IMR-90 (cell line): ENCODE data around the gene ARHGEF1. TPM values are rescaled to one million over a fixed set of nuclear protein-coding genes. Genes with fewer than 3 reads are reported as not detected.

Experiments
- ATAC-seq: fragments of 200-7000 bp; cut with Tn5 transposase; 2 replicates; pipeline ENCODE4 v1.9.1; 2020; ENCODE audit warnings: low read depth, mild to moderate bottlenecking, moderate library complexity
- BruUV-seq: library from RNA; stranded (reverse); fragments of 400-500 nt; replicated peaks from 2 replicates; lab custom pipeline; 2021; lab: Mats Ljungman, UMichigan
- CTCF ChIA-PET: fragments of 300-600 bp; formaldehyde crosslinking; extraction: SDS; loops from one replicate; lab custom pipeline; 2021; ENCODE audit warnings: antibody characterized with exemption; lab: Yijun Ruan, JAX
- POLR2A ChIA-PET: fragments of 300-600 bp; sonication (Branson Sonifier 250); formaldehyde crosslinking; loops from one replicate; lab custom pipeline; 2022; ENCODE audit warnings: antibody characterized with exemption; ENCODE audit not compliant: unreplicated experiment; lab: Charles Lee
- DNase-seq: peaks from one replicate; pipeline ENCODE4 v3.0.0; 2013
- H2AFZ ChIP-seq: replicated peaks from 2 replicates; pipeline ENCODE3; 2013; ENCODE audit warnings: low read length, mild to moderate bottlenecking; ENCODE audit not compliant: poor library complexity
- H2AK5ac ChIP-seq: 2 replicates; pipeline ENCODE4 v1.6.1; 2013; ENCODE audit warnings: low read depth, low read length, inconsistent platforms
- H2AK9ac ChIP-seq: replicated peaks from 2 replicates; pipeline ENCODE3; 2013; ENCODE audit warnings: mild to moderate bottlenecking, low read depth, low read length, moderate library complexity; ENCODE audit not compliant: poor library complexity
- H2BK120ac ChIP-seq: 2 replicates; pipeline ENCODE4 v1.6.1; 2013; ENCODE audit warnings: low read depth, low read length, inconsistent platforms
- H2BK15ac ChIP-seq: 3 replicates; pipeline ENCODE4 v1.6.1; 2013; ENCODE audit warnings: low read depth, low read length, inconsistent platforms
- H2BK20ac ChIP-seq: 2 replicates; pipeline ENCODE4 v1.6.1; 2013; ENCODE audit warnings: low read depth, mild to moderate bottlenecking, inconsistent platforms, low read length, moderate library complexity
- H2BK5ac ChIP-seq: 2 replicates; pipeline ENCODE4 v1.6.1; 2013; ENCODE audit warnings: mild to moderate bottlenecking, low read depth, low read length, inconsistent platforms; ENCODE audit not compliant: poor library complexity, severe bottlenecking
- H3K14ac ChIP-seq: replicated peaks from 2 replicates; pipeline ENCODE4 v1.6.1; 2013; ENCODE audit warnings: low read depth, low read length, inconsistent platforms
- H3K18ac ChIP-seq: 2 replicates; pipeline ENCODE4 v1.6.1; 2013; ENCODE audit warnings: low read depth, low read length, control low read depth
- H3K23ac ChIP-seq: 2 replicates; pipeline ENCODE4 v1.6.1; 2013; ENCODE audit warnings: low read depth, low read length, inconsistent platforms
- H3K27ac ChIP-seq: 2 replicates; pipeline ENCODE4 v1.5.1; 2013; ENCODE audit warnings: mild to moderate bottlenecking, control low read depth, low read length; ENCODE audit not compliant: insufficient read depth
- H3K27me3 ChIP-seq: 2 replicates; pipeline ENCODE4 v1.6.1; 2013; ENCODE audit warnings: low read length; ENCODE audit not compliant: control insufficient read depth, insufficient read depth
- H3K36me3 ChIP-seq: 2 replicates; pipeline ENCODE4 v1.6.1; 2013; ENCODE audit warnings: low read length, mixed read lengths; ENCODE audit not compliant: control insufficient read depth, insufficient read depth
- H3K4ac ChIP-seq: 2 replicates; pipeline ENCODE4 v1.6.1; 2013; ENCODE audit warnings: low read depth, low read length, inconsistent platforms
- H3K4me1 ChIP-seq: 2 replicates; pipeline ENCODE4 v1.6.1; 2013; ENCODE audit warnings: low read length, mixed read lengths; ENCODE audit not compliant: control insufficient read depth, insufficient read depth
- H3K4me2 ChIP-seq: 2 replicates; pipeline ENCODE4 v1.6.1; 2013; ENCODE audit warnings: low read depth, mild to moderate bottlenecking, control low read depth, low read length, moderate library complexity
- H3K4me3 ChIP-seq: 2 replicates; pipeline ENCODE4 v1.5.1; 2013; ENCODE audit warnings: low read depth, mild to moderate bottlenecking, control low read depth, low read length, moderate library complexity; ENCODE audit not compliant: insufficient read depth
- H3K56ac ChIP-seq: 2 replicates; pipeline ENCODE4 v1.6.1; 2013; ENCODE audit warnings: low read length, inconsistent platforms; ENCODE audit not compliant: insufficient read depth; ENCODE audit errors: extremely low read depth
- H3K79me1 ChIP-seq, 2 experiments: 2 replicates each; pipeline ENCODE4 v1.6.1; 2013; ENCODE audit warnings: low read length in 2 of 2, inconsistent platforms in 1 of 2, low read depth in 1 of 2
- H3K9ac ChIP-seq: 2 replicates; pipeline ENCODE4 v1.6.1; 2013; ENCODE audit warnings: low read depth, low read length, control low read depth
- H3K9me1 ChIP-seq: 2 replicates; pipeline ENCODE4 v1.6.1; 2013; ENCODE audit warnings: low read length, inconsistent platforms; ENCODE audit not compliant: insufficient read depth
- H3K9me3 ChIP-seq: 2 replicates; pipeline ENCODE4 v1.6.1; 2013; ENCODE audit warnings: low read length; ENCODE audit not compliant: control insufficient read depth, insufficient read depth
- H4K20me1 ChIP-seq: 2 replicates; pipeline ENCODE4 v1.6.1; 2013; ENCODE audit warnings: low read length, inconsistent platforms; ENCODE audit not compliant: insufficient read depth
- H4K5ac ChIP-seq: 2 replicates; pipeline ENCODE4 v1.6.1; 2013; ENCODE audit warnings: mild to moderate bottlenecking, low read depth, low read length, control low read depth
- H4K8ac ChIP-seq, 2 experiments: 2 replicates each; pipeline ENCODE4 v1.6.1; 2013; ENCODE audit warnings: low read depth in 2 of 2, low read length in 2 of 2, control low read depth in 1 of 2, inconsistent platforms in 1 of 2
- H4K91ac ChIP-seq: 2 replicates; pipeline ENCODE4 v1.6.1; 2013; ENCODE audit warnings: low read depth, low read length, inconsistent platforms; ENCODE audit not compliant: insufficient read depth
- CEBPB ChIP-seq: IDR thresholded peaks from 2 replicates; pipeline ENCODE4 v1.6.1; 2012; ENCODE audit warnings: low read depth, low read length, improper control_type of control experiment
- CTCF ChIP-seq: conservative IDR thresholded peaks from 2 replicates; pipeline ENCODE4 v1.5.1; 2012; ENCODE audit warnings: mild to moderate bottlenecking, low read depth, low read length, improper control_type of control experiment
- ELK1 ChIP-seq: fragments of 150-350 bp; IDR thresholded peaks from 2 replicates; pipeline ENCODE4 v1.6.1; 2016; ENCODE audit warnings: low read depth, mild to moderate bottlenecking, low read length, moderate library complexity, borderline replicate concordance
- FOS ChIP-seq: fragments of 150-350 bp; IDR thresholded peaks from 2 replicates; pipeline ENCODE4 v1.6.1; 2016; ENCODE audit warnings: low read depth, low read length
- MAFK ChIP-seq: IDR thresholded peaks from 2 replicates; pipeline ENCODE4 v1.6.1; 2012; ENCODE audit warnings: low read depth, low read length, improper control_type of control experiment
- MXI1 ChIP-seq: IDR thresholded peaks from 2 replicates; pipeline ENCODE4 v1.6.1; 2012; ENCODE audit warnings: low read depth, mild to moderate bottlenecking, low read length, moderate library complexity, borderline replicate concordance
- NFE2L2 ChIP-seq: fragments of 150-350 bp; IDR thresholded peaks from 2 replicates; pipeline ENCODE4 v1.6.1; 2016; ENCODE audit warnings: low read depth, mild to moderate bottlenecking, low read length
- POLR2A ChIP-seq: IDR thresholded peaks from 2 replicates; pipeline ENCODE4 v1.6.1; 2012; ENCODE audit warnings: mild to moderate bottlenecking, low read depth, low read length
- RAD21 ChIP-seq: IDR thresholded peaks from 2 replicates; pipeline ENCODE4 v1.6.1; 2012; ENCODE audit warnings: low read length, improper control_type of control experiment
- RFX5 ChIP-seq: IDR thresholded peaks from 2 replicates; pipeline ENCODE4 v1.8.0; 2012; ENCODE audit warnings: low read depth, mild to moderate bottlenecking, low read length, moderate library complexity
- WGBS, 2 experiments: methylation state at CpG; one replicate each; pipeline versions ENCODE4 v1.1.5 to v1.1.7; 2013; ENCODE audit warnings: missing lambda C conversion rate in 2 of 2; ENCODE audit not compliant: insufficient read length in 1 of 2; ENCODE audit errors: extremely low coverage in 2 of 2; 5-methylcytosine and 5-hydroxymethylcytosine counted together
- dilution Hi-C: fragments of 300-500 bp; cut with HindIII; formaldehyde crosslinking; loops from one replicate; pipeline ENCODE4 v1.14.3; 2018; ENCODE audit warnings: low sequenced_read_pairs; ENCODE audit not compliant: unreplicated experiment
- in situ Hi-C: fragments of 300-500 bp; cut with MboI; formaldehyde crosslinking; loops from 3 replicates; pipeline ENCODE4 v1.14.3; 2019; ENCODE audit warnings: low sequenced_read_pairs, inconsistent platforms, mixed read lengths
- intact Hi-C: fragments of 100-400 bp; cut with micrococcal nuclease; formaldehyde crosslinking; loops from 2 replicates; pipeline ENCODE4 v1.10.0; 2022
- polyA plus RNA-seq, 3 experiments: library from polyadenylated mRNA; depleted of rRNA; stranded (reverse); fragments of >200 nt; gene quantifications; 2 replicates each; pipeline ENCODE4 v1.2.3, GENCODE V29; 2012; ENCODE audit warnings: low replicate concordance in 1 of 3
- total RNA-seq: library from RNA; depleted of rRNA; stranded (reverse); fragments of >200 nt; gene quantifications from 2 replicates; pipeline ENCODE4 v1.2.3, GENCODE V29; 2012

The ARHGEF1 gene
- total and polyA plus RNA-seq, 2 of the 4 experiments (the other 2 are of a cell fraction): 11.5 to 47.1 TPM

GRCh38 chr19:41887711-41888382 lies 4.9 kb downstream of the ARHGEF1 start:
- no peak overlapping the region for H4K8ac ChIP-seq
- no peak overlapping the region for H2BK120ac ChIP-seq
- intact Hi-C loops: loop anchor here (10.0 kb wide), 1 partner anchor 147 kb away; no protein-coding TSS in a partner anchor
- no TSS peak for BruUV-seq
- no peak overlapping the region for H4K5ac ChIP-seq
- no peak overlapping the region for H2BK5ac ChIP-seq
- H2BK20ac ChIP-seq: no peak overlapping the region
- H3K56ac ChIP-seq: no peak overlapping the region
- ChIA-PET CTCF (interaction anchor here (1.0 kb wide), 1 partner anchor 28 kb away, joined by 3 read pairs; the partner anchor contains the start of gene RPS19), POLR2A (no interaction called here)
- no peaks in the 10 kb centered on the region for H3K27me3 ChIP-seq
- no peak overlapping the region for H3K4me3 ChIP-seq
- no peak overlapping the region for H3K27ac ChIP-seq
- no peak overlapping the region for H3K18ac ChIP-seq
- peaks cover 33% of the 10 kb centered on the region for H3K36me3 ChIP-seq
- peaks cover 11% of the 10 kb centered on the region for H3K9me1 ChIP-seq
- no peak overlapping the region for H2AFZ ChIP-seq
- TF ChIP-seq MXI1: no peak
- TF ChIP-seq ELK1: no peak
- no peak for TF ChIP-seq RFX5
- no peak for TF ChIP-seq CEBPB
- no peak for TF ChIP-seq NFE2L2
- TF ChIP-seq FOS: no peak
- no peak for TF ChIP-seq CTCF
- TF ChIP-seq RAD21: no peak; the same call in 1 of the 2 replicates
- no peak for TF ChIP-seq POLR2A
- TF ChIP-seq MAFK: no peak
- no peak overlapping the region for H3K4ac ChIP-seq
- no peak overlapping the region for H3K23ac ChIP-seq
- no peak overlapping the region for H2AK9ac ChIP-seq
- peaks cover 39 to 71% of the 10 kb centered on the region in 2 experiments for H3K79me1 ChIP-seq
- no peak overlapping the region for H3K4me2 ChIP-seq
- in situ Hi-C loops: no loop called here
- no peak overlapping the region for H3K9ac ChIP-seq
- H4K20me1 ChIP-seq: peaks cover 37% of the 10 kb centered on the region
- no peaks in the 10 kb centered on the region for H3K9me3 ChIP-seq
- peaks cover 8% of the 10 kb centered on the region for H3K4me1 ChIP-seq
- ATAC-seq (no peak), DNase-seq (peak; percentile 64)
- H2BK15ac ChIP-seq: no peak overlapping the region
- dilution Hi-C loops: no loop called here
- H3K14ac ChIP-seq: no peak overlapping the region
- no peak overlapping the region for H2AK5ac ChIP-seq
- 71% methylated on average over 1 of the region's 17 CpGs; no CpG with 5 or more reads in 1 of the 2 experiments for WGBS, 2 experiments
- H4K91ac ChIP-seq: no peak overlapping the region
